PC-3 (cell line): Measurements from ENCODE around the gene RALBP1. TPM values are rescaled to one million over a fixed set of nuclear protein-coding genes. Genes with fewer than 3 reads are reported as not detected.

Experiments
- ATAC-seq: fragments of 200-7000 bp; cut with Tn5 transposase; 2 replicates; pipeline ENCODE4 v1.9.1; 2020; ENCODE audit warnings: mild to moderate bottlenecking, moderate library complexity
- BruUV-seq: library from RNA; stranded (reverse); fragments of 400-500 nt; replicated peaks from 2 replicates; lab custom pipeline; 2021; lab: Mats Ljungman, UMichigan
- CTCF ChIA-PET: fragments of 300-600 bp; sonication (Branson Sonifier 250); formaldehyde crosslinking; loops from one replicate; lab custom pipeline; 2022; ENCODE audit warnings: antibody characterized with exemption; lab: Charles Lee
- POLR2A ChIA-PET: fragments of 300-600 bp; sonication (Branson Sonifier 250); formaldehyde crosslinking; loops from one replicate; lab custom pipeline; 2022; ENCODE audit warnings: antibody characterized with exemption; ENCODE audit not compliant: unreplicated experiment; lab: Charles Lee
- DNase-seq: peaks from one replicate; pipeline ENCODE4 v3.0.0-alpha.2; 2015
- H2AFZ ChIP-seq: fragments of 300-600 bp; sonication (generic); 2 replicates; pipeline ENCODE4 v1.6.0; 2016; ENCODE audit warnings: antibody characterized with exemption, low read length
- H3F3A ChIP-seq: fragments of 300-600 bp; sonication (generic); one replicate; pipeline ENCODE4 v1.6.0; 2017; ENCODE audit warnings: antibody characterized with exemption, low read length, control low read depth, mild to moderate bottlenecking; ENCODE audit not compliant: unreplicated experiment
- H3K27ac ChIP-seq: fragments of 300-600 bp; sonication (generic); 2 replicates; pipeline ENCODE4 v1.5.1; 2016; ENCODE audit warnings: mild to moderate bottlenecking, low read length
- H3K27me3 ChIP-seq: fragments of 300-600 bp; sonication (generic); 2 replicates; pipeline ENCODE4 v1.6.1; 2016; ENCODE audit warnings: low read length, mixed read lengths
- H3K36me3 ChIP-seq: fragments of 300-600 bp; sonication (generic); 2 replicates; pipeline ENCODE4 v1.6.1; 2016; ENCODE audit warnings: low read depth, mixed run types, low read length, mixed read lengths
- H3K4me1 ChIP-seq: fragments of 300-600 bp; sonication (generic); 2 replicates; pipeline ENCODE4 v1.5.1; 2016; ENCODE audit warnings: low read length; ENCODE audit not compliant: insufficient read depth
- H3K4me2 ChIP-seq: fragments of 300-600 bp; sonication (generic); 2 replicates; pipeline ENCODE4 v1.6.0; 2016; ENCODE audit warnings: low read length
- H3K4me3 ChIP-seq: fragments of 300-600 bp; sonication (generic); 2 replicates; pipeline ENCODE4 v1.5.1; 2016; ENCODE audit warnings: mild to moderate bottlenecking, low read length, mixed read lengths
- H3K79me2 ChIP-seq: fragments of 300-600 bp; sonication (generic); 2 replicates; pipeline ENCODE4 v1.6.1; 2017; ENCODE audit warnings: low read length, mixed read lengths
- H3K9ac ChIP-seq: fragments of 300-600 bp; sonication (generic); 2 replicates; pipeline ENCODE4 v1.6.0; 2016; ENCODE audit warnings: mild to moderate bottlenecking, low read length
- H3K9me2 ChIP-seq: fragments of 300-600 bp; sonication (generic); replicated peaks from 2 replicates; pipeline ENCODE4 v1.6.1; 2016; ENCODE audit warnings: mixed run types, low read length, mixed read lengths
- H3K9me3 ChIP-seq: fragments of 300-600 bp; sonication (generic); 2 replicates; pipeline ENCODE4 v1.6.1; 2016; ENCODE audit warnings: low read length, mixed read lengths
- H4K20me1 ChIP-seq: fragments of 300-600 bp; sonication (generic); 2 replicates; pipeline ENCODE4 v1.6.1; 2016; ENCODE audit warnings: low read length, mixed read lengths
- EZH2 ChIP-seq: fragments of 300-600 bp; sonication (generic); IDR thresholded peaks from one replicate; pipeline ENCODE4 v1.6.1; 2017; ENCODE audit warnings: antibody characterized with exemption, mild to moderate bottlenecking, low read length; ENCODE audit not compliant: unreplicated experiment
- EZH2phosphoT487 ChIP-seq: fragments of 300-600 bp; sonication (generic); IDR thresholded peaks from 2 replicates; pipeline ENCODE4 v1.6.1; 2018; ENCODE audit warnings: mild to moderate bottlenecking, antibody characterized with exemption, low read length, borderline replicate concordance
- intact Hi-C: fragments of 100-400 bp; cut with micrococcal nuclease; formaldehyde crosslinking; loops from 2 replicates; pipeline ENCODE4 v1.9.0; 2023
- total RNA-seq: library from RNA; depleted of rRNA; stranded (reverse); fragments of >200 nt; gene quantifications from 2 replicates; pipeline ENCODE4 v1.2.3, GENCODE V29; 2014
- TF ChIP-seq, protein P1 (sequence below): fragments of 300-600 bp; sonication (generic); conservative IDR thresholded peaks from 2 replicates; pipeline ENCODE4 v1.5.1; 2017; ENCODE audit warnings: antibody characterized with exemption, low read depth, mild to moderate bottlenecking, low read length

RALBP1 gene
- total RNA-seq, 1 experiment from 2014 or later, result 89.8 TPM

DNA sequence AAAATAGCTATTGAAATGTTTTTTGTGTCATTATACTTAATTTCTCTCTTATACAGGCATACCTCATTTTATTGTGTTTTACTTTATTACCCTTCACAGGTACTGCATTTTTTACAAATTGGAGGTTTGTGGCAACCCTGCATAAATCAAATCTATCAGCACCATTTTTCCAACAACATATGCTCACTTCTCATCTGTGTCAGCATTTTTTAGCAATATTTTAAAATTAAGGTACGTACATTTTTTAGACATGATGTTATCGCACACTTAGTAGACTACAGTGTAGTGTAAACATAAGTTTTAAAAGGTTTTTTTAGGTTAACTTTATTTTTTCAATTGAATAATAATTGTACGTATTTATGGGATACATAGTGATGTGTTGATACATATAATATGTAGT lies 30.8 kb upstream of the RALBP1 start:
- ATAC-seq (no peak), DNase-seq (no peak)
- Histone ChIP-seq H4K20me1 (no peaks in the 10 kb centered on the region), H3K9me3 (peaks cover 10% of the 10 kb centered on the region; the same call in 1 of the 2 replicates), H3K27ac (no peak overlapping the region), H3K4me3 (no peak overlapping the region), H3K4me1 (no peaks in the 10 kb centered on the region), H3K9me2 (no peaks in the 10 kb centered on the region), H3K27me3 (no peaks in the 10 kb centered on the region), H3K36me3 (no peaks in the 10 kb centered on the region; the same call in 1 of the 2 replicates), H3F3A (no peaks in the 10 kb centered on the region), H3K4me2 (no peak overlapping the region), H3K9ac (no peak overlapping the region), H3K79me2 (no peaks in the 10 kb centered on the region), H2AFZ (no peak overlapping the region)
- no TSS peak for BruUV-seq
- intact Hi-C loops, result no loop called here
- TF ChIP-seq EZH2 (no peak), EZH2phosphoT487 (no peak)
- TF ChIP-seq, protein P1, sequence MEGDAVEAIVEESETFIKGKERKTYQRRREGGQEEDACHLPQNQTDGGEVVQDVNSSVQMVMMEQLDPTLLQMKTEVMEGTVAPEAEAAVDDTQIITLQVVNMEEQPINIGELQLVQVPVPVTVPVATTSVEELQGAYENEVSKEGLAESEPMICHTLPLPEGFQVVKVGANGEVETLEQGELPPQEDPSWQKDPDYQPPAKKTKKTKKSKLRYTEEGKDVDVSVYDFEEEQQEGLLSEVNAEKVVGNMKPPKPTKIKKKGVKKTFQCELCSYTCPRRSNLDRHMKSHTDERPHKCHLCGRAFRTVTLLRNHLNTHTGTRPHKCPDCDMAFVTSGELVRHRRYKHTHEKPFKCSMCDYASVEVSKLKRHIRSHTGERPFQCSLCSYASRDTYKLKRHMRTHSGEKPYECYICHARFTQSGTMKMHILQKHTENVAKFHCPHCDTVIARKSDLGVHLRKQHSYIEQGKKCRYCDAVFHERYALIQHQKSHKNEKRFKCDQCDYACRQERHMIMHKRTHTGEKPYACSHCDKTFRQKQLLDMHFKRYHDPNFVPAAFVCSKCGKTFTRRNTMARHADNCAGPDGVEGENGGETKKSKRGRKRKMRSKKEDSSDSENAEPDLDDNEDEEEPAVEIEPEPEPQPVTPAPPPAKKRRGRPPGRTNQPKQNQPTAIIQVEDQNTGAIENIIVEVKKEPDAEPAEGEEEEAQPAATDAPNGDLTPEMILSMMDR, result no peak
- CTCF ChIA-PET, result no interaction called here
- POLR2A ChIA-PET, result no interaction called here

GRCh38 chr18:9446839-9447238 lies 28.5 kb upstream of the RALBP1 start:
- Histone ChIP-seq H4K20me1 (no peaks in the 10 kb centered on the region), H3K4me3 (no peak overlapping the region), H3K27ac (no peak overlapping the region), H3K9me2 (no peaks in the 10 kb centered on the region), H2AFZ (no peak overlapping the region), H3K4me2 (no peak overlapping the region), H3K9ac (no peak overlapping the region), H3K4me1 (no peaks in the 10 kb centered on the region), H3K79me2 (no peaks in the 10 kb centered on the region), H3K27me3 (no peaks in the 10 kb centered on the region), H3K9me3 (peaks cover 10% of the 10 kb centered on the region; the same call in 1 of the 2 replicates), H3F3A (no peaks in the 10 kb centered on the region), H3K36me3 (no peaks in the 10 kb centered on the region; the same call in 1 of the 2 replicates)
- ATAC-seq (no peak), DNase-seq (no peak)
- no TSS peak for BruUV-seq
- TF ChIP-seq EZH2 (no peak), EZH2phosphoT487 (no peak)
- TF ChIP-seq, protein P1, result no peak
- intact Hi-C loops, result no loop called here
- CTCF ChIA-PET, result no interaction called here
- POLR2A ChIA-PET, result no interaction called here

DNA sequence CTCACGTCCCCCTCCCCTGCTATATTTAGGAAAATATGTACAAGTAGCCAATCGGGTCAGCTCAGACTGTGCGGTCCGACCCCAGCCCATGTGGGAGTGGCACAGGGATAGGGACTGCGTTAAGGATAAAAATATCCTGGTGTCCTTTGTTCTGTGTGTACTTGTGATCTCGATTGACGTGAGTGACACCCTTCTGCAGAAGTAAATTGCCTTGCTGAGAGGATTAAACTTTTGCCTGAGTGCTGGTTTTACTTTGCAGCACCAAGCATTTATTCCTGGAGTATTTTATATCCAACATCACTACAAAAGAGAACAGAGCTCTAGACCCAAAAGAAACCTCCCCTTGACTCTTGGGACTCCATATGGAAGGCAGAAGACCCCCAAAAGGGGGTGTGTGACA lies 28.0 kb upstream of the RALBP1 start:
- Histone ChIP-seq H3K27me3 (no peaks in the 10 kb centered on the region), H3K9ac (no peak overlapping the region), H3K9me3 (peaks cover 10% of the 10 kb centered on the region; the same call in 1 of the 2 replicates), H3F3A (no peaks in the 10 kb centered on the region), H3K36me3 (no peaks in the 10 kb centered on the region; the same call in 1 of the 2 replicates), H3K4me1 (no peaks in the 10 kb centered on the region), H3K9me2 (no peaks in the 10 kb centered on the region), H3K4me3 (no peak overlapping the region), H3K4me2 (no peak overlapping the region), H3K27ac (no peak overlapping the region), H2AFZ (no peak overlapping the region), H4K20me1 (no peaks in the 10 kb centered on the region), H3K79me2 (no peaks in the 10 kb centered on the region)
- intact Hi-C loops, result no loop called here
- ChIA-PET CTCF (no interaction called here), POLR2A (no interaction called here)
- ATAC-seq (no peak), DNase-seq (no peak)
- TF ChIP-seq, protein P1, result no peak
- TF ChIP-seq EZH2 (no peak), EZH2phosphoT487 (no peak)
- BruUV-seq, result no TSS peak
